Prostate gland (tissue), 2 donors: Measurements from ENCODE around the gene P2RY6. TPM values are rescaled to one million over a fixed set of nuclear protein-coding genes. Genes with fewer than 3 reads are reported as not detected.

Source experiments
- DNase-seq: peaks from one replicate; pipeline ENCODE4 v3.0.0-alpha.2; 2019; ENCODE audit warnings: low spot score
- H3K27ac ChIP-seq, 2 donors: fragments of 200-600 bp; sonication (generic); 2 replicates each; pipeline ENCODE4 v1.5.1; 2017 to 2019
- H3K27me3 ChIP-seq: fragments of 200-600 bp; sonication (generic); replicated peaks from 2 replicates; pipeline ENCODE4 v1.5.1; 2019; ENCODE audit not compliant: insufficient read depth
- H3K36me3 ChIP-seq, 2 donors: fragments of 200-600 bp; sonication (generic); 1 replicate in 1 of 2; 2 replicates in 1 of 2; pipeline versions ENCODE4 v1.5.1 to v1.8.1; 2017 to 2019
- H3K4me1 ChIP-seq: fragments of 200-600 bp; sonication (generic); replicated peaks from 2 replicates; pipeline ENCODE4 v1.5.1; 2019
- H3K4me3 ChIP-seq, 2 donors: fragments of 200-600 bp; sonication (generic); 2 replicates each; pipeline ENCODE4 v1.5.1; 2017 to 2019
- H3K9me3 ChIP-seq: fragments of 200-600 bp; sonication (generic); 2 replicates; pipeline ENCODE4 v1.5.1; 2017
- CTCF ChIP-seq, 4 experiments: fragments of 200-600 bp in 2 of 4; fragments of 450-650 bp in 2 of 4; sonication (generic) in 2 of 4; IDR thresholded peaks; 1 replicate in 3 of 4; 2 replicates in 1 of 4; pipeline ENCODE4 v1.5.1; 2016 to 2019; ENCODE audit warnings: antibody characterized with exemption in 4 of 4, mild to moderate bottlenecking in 2 of 4, moderate library complexity in 2 of 4
- POLR2A ChIP-seq: fragments of 450-650 bp; IDR thresholded peaks from one replicate; pipeline ENCODE4 v1.6.1; 2016; ENCODE audit warnings: antibody characterized with exemption, mild to moderate bottlenecking
- POLR2AphosphoS5 ChIP-seq: sonication (generic); formaldehyde crosslinking; IDR thresholded peaks from one replicate; pipeline ENCODE4 v1.6.1; 2017; ENCODE audit warnings: antibody characterized with exemption
- WGBS: methylation state at CpG from one replicate; pipeline ENCODE4 v1.1.5; 2018; 5-methylcytosine and 5-hydroxymethylcytosine counted together
- intact Hi-C: fragments of 100-400 bp; cut with DNase I; formaldehyde crosslinking; loops from one replicate; pipeline ENCODE4 v1.14.2; 2022
- total RNA-seq, 2 donors: library from RNA; depleted of rRNA; stranded (reverse); fragments of >200 nt; gene quantifications; one replicate each; pipeline ENCODE4 v1.1.0, GENCODE V29; 2016

Gene P2RY6
- total RNA-seq, 2 donors from 2014 or later: 0.64 to 3.5 TPM

- intact Hi-C loops: no loop called here
- no peak for DNase-seq
- Histone ChIP-seq H3K36me3 (no peaks in the 10 kb centered on the region), H3K4me1 (no peaks in the 10 kb centered on the region), H3K27ac (no peak overlapping the region), H3K4me3 (no peak overlapping the region), H3K27me3 (no peaks in the 10 kb centered on the region), H3K9me3 (no peaks in the 10 kb centered on the region)
- WGBS: 87% methylated on average over 4 of the region's 4 CpGs
- TF ChIP-seq CTCF (IDR thresholded peaks at IDR 0.05) (no peak), POLR2A (no peak), POLR2AphosphoS5 (no peak)
Measured at GRCh38 chr11:73252577-73253191, 19.5 kb upstream of the P2RY6 start.

- 69% methylated on average over 6 of the region's 6 CpGs for WGBS
- Histone ChIP-seq H3K4me1 (no peaks in the 10 kb centered on the region), H3K27ac (no peak overlapping the region), H3K4me3 (no peak overlapping the region), H3K27me3 (no peaks in the 10 kb centered on the region), H3K36me3 (no peaks in the 10 kb centered on the region), H3K9me3 (no peaks in the 10 kb centered on the region)
- intact Hi-C loops: no loop called here
- TF ChIP-seq POLR2A: no peak
- TF ChIP-seq CTCF (IDR thresholded peaks at IDR 0.05): no peak
- TF ChIP-seq POLR2AphosphoS5: no peak
- DNase-seq: no peak
Measured at GRCh38 chr11:73257342-73258103, 14.6 kb upstream of the P2RY6 start.

GRCh38 chr11:73258104-73259035, 13.8 kb upstream of the P2RY6 start:
- intact Hi-C loops: no loop called here
- Histone ChIP-seq H3K36me3 (no peaks in the 10 kb centered on the region), H3K4me3 (no peak overlapping the region), H3K4me1 (no peaks in the 10 kb centered on the region), H3K9me3 (no peaks in the 10 kb centered on the region), H3K27me3 (no peaks in the 10 kb centered on the region), H3K27ac (no peak overlapping the region)
- DNase-seq: no peak
- over 99% methylated on average over 7 of the region's 7 CpGs for WGBS
- TF ChIP-seq CTCF (IDR thresholded peaks at IDR 0.05): no peak

GRCh38 chr11:73259406-73260126, 12.6 kb upstream of the P2RY6 start:
- no peaks in the 10 kb centered on the region for H3K27me3 ChIP-seq
- no peaks in the 10 kb centered on the region for H3K9me3 ChIP-seq
- no peak overlapping the region for H3K4me3 ChIP-seq
- no peak overlapping the region for H3K27ac ChIP-seq
- WGBS: 99% methylated on average over 3 of the region's 3 CpGs
- DNase-seq: no peak
- H3K36me3 ChIP-seq: no peaks in the 10 kb centered on the region
- intact Hi-C loops: no loop called here
- no peak for TF ChIP-seq CTCF (IDR thresholded peaks at IDR 0.05)
- no peak for TF ChIP-seq POLR2AphosphoS5
- H3K4me1 ChIP-seq: peaks cover 2% of the 10 kb centered on the region
